Activated CD8-positive, alpha-beta memory T cell treated with anti-CD3 and anti-CD28 coated beads for 48 hours (primary cell): ENCODE measurements around the gene HLA-DPA1.

Experiments used
- DNase-seq, 3 experiments: peaks; one replicate each; pipeline ENCODE4 v3.0.0-alpha.2; 2020; ENCODE audit warnings: low read depth in 2 of 3, low spot score in 2 of 3

HLA-DPA1 gene

GRCh38 chr6:33018418-33018817 is 55.0 kb downstream of the HLA-DPA1 start:
- no peak for DNase-seq

DNA sequence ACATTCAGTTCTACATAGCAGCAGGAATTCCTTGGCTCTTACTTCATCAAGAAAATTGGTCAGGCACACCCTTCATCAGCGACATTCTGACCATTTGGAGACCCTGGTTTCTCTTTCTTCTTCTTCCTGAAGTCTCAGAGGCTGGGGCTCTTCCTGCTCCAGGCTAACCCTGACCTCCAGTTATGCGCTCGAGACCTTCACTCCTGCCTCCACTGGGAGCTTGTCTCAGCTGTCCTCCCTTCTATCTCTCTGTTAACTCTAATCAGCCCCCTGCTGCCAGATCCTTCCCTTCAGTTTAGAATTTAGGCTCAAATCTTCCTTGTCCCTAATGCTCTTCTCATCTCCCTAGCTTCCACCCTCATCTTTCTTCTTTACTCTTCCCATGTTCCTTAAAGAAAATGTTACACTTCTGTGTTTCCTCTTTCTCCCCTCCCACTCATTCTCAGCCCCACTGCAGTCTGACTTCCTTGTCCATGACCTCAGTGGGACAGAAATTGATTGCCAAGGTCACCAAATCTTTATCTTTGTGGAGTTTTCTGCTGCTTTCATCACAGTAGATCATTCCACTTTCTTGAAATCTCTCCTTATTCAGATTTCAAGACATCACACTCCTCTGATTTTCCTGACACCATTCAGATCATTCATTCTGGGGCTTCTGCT is 55.6 kb downstream of the HLA-DPA1 start:
- no peak for DNase-seq

DNA sequence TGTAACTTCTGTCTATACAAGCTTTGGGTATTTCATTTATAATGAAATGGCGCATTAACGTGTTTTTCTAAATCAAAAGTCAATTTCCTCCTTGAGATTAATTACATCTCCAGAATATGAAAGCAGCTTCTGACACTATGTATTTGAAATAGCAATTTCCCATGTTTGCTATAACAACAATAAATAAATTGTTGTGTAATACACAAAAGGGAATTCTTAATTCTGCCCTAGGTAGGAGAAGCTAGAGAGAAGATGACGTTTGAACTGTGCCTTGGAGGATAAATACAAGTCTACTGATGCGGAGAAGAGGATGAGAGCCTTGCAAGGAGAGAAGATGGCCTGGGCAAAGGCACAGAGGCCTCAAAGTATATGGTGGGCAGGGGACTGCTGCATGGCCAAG is 56.4 kb downstream of the HLA-DPA1 start:
- DNase-seq, result no peak

- DNase-seq, result no peak
These were observed 57.7 kb downstream of the HLA-DPA1 start for GRCh38 chr6:33015798-33016197.

DNA sequence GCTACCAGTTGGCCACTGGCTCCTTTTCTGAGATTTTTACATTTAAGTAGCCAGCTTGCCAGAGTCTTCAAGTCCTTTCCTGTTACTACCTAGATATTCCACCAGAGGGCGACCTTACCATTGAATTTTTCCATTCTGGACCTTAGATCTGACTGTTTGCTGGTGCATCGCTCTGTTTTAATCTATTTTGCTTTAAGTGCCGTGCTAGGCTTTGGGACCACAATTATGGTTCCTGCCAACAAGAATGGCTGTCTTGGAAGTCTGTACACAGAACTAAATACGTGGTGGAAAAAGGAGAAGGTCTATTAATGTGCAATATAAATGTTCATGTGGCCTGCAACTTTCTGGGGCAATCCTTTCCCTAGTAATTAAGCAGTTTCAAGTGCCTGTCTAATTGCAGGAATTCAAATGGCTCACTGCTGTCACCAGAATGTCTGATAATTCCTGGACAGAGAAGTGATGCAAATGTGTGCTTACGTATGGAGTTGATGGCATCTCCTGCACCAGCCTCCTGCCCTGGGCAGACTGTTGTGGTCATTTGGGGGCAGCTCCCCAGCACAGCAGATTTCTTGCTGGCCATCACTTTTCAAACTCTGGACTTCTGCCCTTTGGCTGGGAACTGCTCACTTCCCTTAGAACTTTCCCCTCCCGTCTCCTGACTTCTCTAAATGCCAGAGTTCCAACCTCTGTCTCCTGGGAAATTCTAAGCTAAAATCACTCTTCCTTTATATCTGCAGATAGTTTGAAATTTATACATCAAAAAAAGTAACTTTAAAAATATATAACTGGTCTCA is 58.4 kb downstream of the HLA-DPA1 start:
- no peak for DNase-seq
